Keratinocyte (primary cell): Measurements from ENCODE around the gene FBXW12. TPM values are rescaled to one million over a fixed set of nuclear protein-coding genes. Genes with fewer than 3 reads are reported as not detected.

Source experiments
- DNase-seq: peaks from one replicate; pipeline ENCODE4 v3.0.0-alpha.2; 2011; ENCODE audit warnings: low read depth, missing footprints, low spot score
- FAIRE-seq: peaks from 2 replicates; lab custom pipeline; 2011; peaks lifted over from hg19 to GRCh38; lab: Jason Lieb, UNC
- H2AFZ ChIP-seq: 2 replicates; pipeline ENCODE4 v1.6.0; 2012; ENCODE audit warnings: low read length, control low read depth, inconsistent platforms; ENCODE audit not compliant: control insufficient read depth
- H3K27ac ChIP-seq: 2 replicates; pipeline ENCODE4 v1.5.1; 2011; ENCODE audit warnings: low read length; ENCODE audit not compliant: control insufficient read depth, insufficient read depth
- H3K27me3 ChIP-seq: 3 replicates; pipeline ENCODE4 v1.6.0; 2011; ENCODE audit warnings: low read length; ENCODE audit not compliant: control insufficient read depth, insufficient read depth; ENCODE audit errors: extremely low read depth
- H3K36me3 ChIP-seq, 2 experiments: 2 replicates in 1 of 2; 3 replicates in 1 of 2; pipeline ENCODE4 v1.5.1; 2011; ENCODE audit warnings: low read length in 2 of 2, mild to moderate bottlenecking in 1 of 2; ENCODE audit not compliant: control insufficient read depth in 2 of 2, insufficient read depth in 2 of 2; ENCODE audit errors: extremely low read depth in 1 of 2
- H3K4me1 ChIP-seq: 3 replicates; pipeline ENCODE4 v1.5.1; 2011; ENCODE audit warnings: low read length; ENCODE audit not compliant: control insufficient read depth, insufficient read depth; ENCODE audit errors: extremely low read depth
- H3K4me2 ChIP-seq: 3 replicates; pipeline ENCODE4 v1.6.0; 2011; ENCODE audit warnings: low read depth, low read length; ENCODE audit not compliant: control insufficient read depth, insufficient read depth; ENCODE audit errors: extremely low read depth
- H3K4me3 ChIP-seq, 3 experiments: fragments of 200-600 bp in 1 of 3; sonication (generic) in 1 of 3; 2 replicates in 2 of 3; 3 replicates in 1 of 3; pipeline ENCODE4 v1.5.1; 2011 to 2016; ENCODE audit warnings: low read length in 3 of 3, mild to moderate bottlenecking in 3 of 3, control low read depth in 2 of 3, inconsistent platforms in 1 of 3, low read depth in 1 of 3, mixed read lengths in 1 of 3, mixed run types in 1 of 3, moderate library complexity in 1 of 3; ENCODE audit not compliant: control insufficient read depth in 2 of 3, insufficient read depth in 2 of 3; ENCODE audit errors: extremely low read depth in 1 of 3
- H3K79me2 ChIP-seq: 2 replicates; pipeline ENCODE4 v1.6.0; 2012; ENCODE audit warnings: low read length; ENCODE audit not compliant: control insufficient read depth, insufficient read depth
- H3K9ac ChIP-seq: 3 replicates; pipeline ENCODE4 v1.6.0; 2011; ENCODE audit warnings: low read length; ENCODE audit not compliant: control insufficient read depth, insufficient read depth; ENCODE audit errors: extremely low read depth
- H3K9me1 ChIP-seq: 3 replicates; pipeline ENCODE4 v1.6.0; 2011; ENCODE audit warnings: low read length; ENCODE audit not compliant: control insufficient read depth, insufficient read depth; ENCODE audit errors: extremely low read depth
- H3K9me3 ChIP-seq: 2 replicates; pipeline ENCODE4 v1.5.1; 2012; ENCODE audit warnings: low read depth, low read length; ENCODE audit not compliant: control insufficient read depth
- H4K20me1 ChIP-seq: 3 replicates; pipeline ENCODE4 v1.6.0; 2011; ENCODE audit warnings: low read length; ENCODE audit not compliant: control insufficient read depth, insufficient read depth; ENCODE audit errors: extremely low read depth
- EZH2 ChIP-seq: IDR thresholded peaks from one replicate; pipeline ENCODE4 v1.6.1; 2012; ENCODE audit warnings: inconsistent platforms, mild to moderate bottlenecking, low read length, moderate library complexity
- dilution Hi-C: fragments of 300-500 bp; cut with MboI; formaldehyde crosslinking; loops from one replicate; pipeline ENCODE4 v1.7.0; 2020; ENCODE audit warnings: low sequenced_read_pairs; ENCODE audit not compliant: extremely low pct_ligation_motif_present
- polyA plus RNA-seq, 5 experiments: library from polyadenylated mRNA; depleted of rRNA in 3 of 5; stranded (reverse) in 3 of 5; stranded (forward) in 1 of 5; unstranded in 1 of 5; fragments of >200 nt; gene quantifications; 1 replicate in 1 of 5; 2 replicates in 3 of 5; 3 replicates in 1 of 5; pipeline versions ENCODE4 v1.2.1 to v1.2.3, GENCODE V29; 2011 to 2012; ENCODE audit warnings: missing spikeins in 2 of 5, low read depth in 1 of 5, low replicate concordance in 1 of 5
- TF ChIP-seq, protein P1 (sequence below), 3 experiments: IDR thresholded peaks in 1 of 3; conservative IDR thresholded peaks in 1 of 3; optimal IDR thresholded peaks in 1 of 3; 2 replicates in 2 of 3; 3 replicates in 1 of 3; pipeline versions ENCODE3 to v1.5.1; 2011; ENCODE audit warnings: low read length in 3 of 3, mild to moderate bottlenecking in 3 of 3, moderate library complexity in 2 of 3, control low read depth in 1 of 3, inconsistent platforms in 1 of 3; ENCODE audit not compliant: insufficient read depth in 2 of 3; ENCODE audit errors: extremely low read depth in 1 of 3

Gene FBXW12
- polyA plus RNA-seq, 1 donor (not counting 4 experiments of a cell fraction or from before 2014, with no cell fraction given): not detected

DNA sequence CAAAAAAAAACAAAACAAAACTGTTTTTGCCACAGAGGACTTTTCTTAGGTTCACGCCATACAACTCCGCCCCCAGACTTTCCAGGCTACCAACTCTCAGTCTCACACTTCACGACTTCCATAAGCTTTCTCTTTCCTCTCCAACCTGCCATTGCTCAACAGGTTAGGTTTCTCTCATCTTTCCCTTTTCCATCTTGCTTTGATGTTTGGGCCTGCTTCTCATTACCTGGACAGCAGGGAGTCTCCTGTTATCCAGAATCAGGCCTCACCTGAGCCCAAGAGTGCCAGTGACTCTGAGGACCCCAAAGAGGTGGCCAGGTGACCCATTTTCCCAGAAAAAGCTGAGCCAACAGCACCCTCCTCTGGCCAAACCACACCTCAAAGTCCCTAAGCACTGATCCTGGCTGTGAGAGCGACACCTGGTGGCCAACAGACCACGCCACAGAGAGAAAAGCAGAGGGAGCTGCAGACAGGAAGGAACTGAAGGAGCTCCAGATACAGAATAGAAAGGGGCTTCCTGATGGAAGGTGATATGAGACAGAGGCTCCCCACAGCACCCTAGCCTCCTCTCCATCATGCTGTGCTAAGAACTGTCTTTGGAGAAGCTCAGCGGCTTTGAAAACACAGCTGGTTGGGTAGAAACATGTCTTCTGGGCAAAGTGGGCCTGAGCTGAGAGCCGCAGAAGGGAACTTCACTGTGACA is 63.9 kb downstream of the FBXW12 start:
- Histone ChIP-seq H3K9ac (no peak overlapping the region), H3K27me3 (no peaks in the 10 kb centered on the region), H3K27ac (peak overlapping the region; percentile 36), H3K9me3 (no peaks in the 10 kb centered on the region), H3K4me1 (peaks cover 55% of the 10 kb centered on the region), H3K4me2 (peak overlapping the region; percentile 27), H3K36me3 (peaks cover 4 to 18% of the 10 kb centered on the region in 2 experiments), H2AFZ (no peak overlapping the region), H3K4me3 (no peak overlapping the region), H3K9me1 (no peaks in the 10 kb centered on the region), H4K20me1 (no peaks in the 10 kb centered on the region), H3K79me2 (peaks cover 22% of the 10 kb centered on the region)
- dilution Hi-C loops: loop anchor here (25.0 kb wide), 1 partner anchor 174 kb away; no protein-coding TSS in a partner anchor
- FAIRE-seq (peak; percentile 94), DNase-seq (no peak)
- TF ChIP-seq EZH2: no peak
- TF ChIP-seq, protein P1, sequence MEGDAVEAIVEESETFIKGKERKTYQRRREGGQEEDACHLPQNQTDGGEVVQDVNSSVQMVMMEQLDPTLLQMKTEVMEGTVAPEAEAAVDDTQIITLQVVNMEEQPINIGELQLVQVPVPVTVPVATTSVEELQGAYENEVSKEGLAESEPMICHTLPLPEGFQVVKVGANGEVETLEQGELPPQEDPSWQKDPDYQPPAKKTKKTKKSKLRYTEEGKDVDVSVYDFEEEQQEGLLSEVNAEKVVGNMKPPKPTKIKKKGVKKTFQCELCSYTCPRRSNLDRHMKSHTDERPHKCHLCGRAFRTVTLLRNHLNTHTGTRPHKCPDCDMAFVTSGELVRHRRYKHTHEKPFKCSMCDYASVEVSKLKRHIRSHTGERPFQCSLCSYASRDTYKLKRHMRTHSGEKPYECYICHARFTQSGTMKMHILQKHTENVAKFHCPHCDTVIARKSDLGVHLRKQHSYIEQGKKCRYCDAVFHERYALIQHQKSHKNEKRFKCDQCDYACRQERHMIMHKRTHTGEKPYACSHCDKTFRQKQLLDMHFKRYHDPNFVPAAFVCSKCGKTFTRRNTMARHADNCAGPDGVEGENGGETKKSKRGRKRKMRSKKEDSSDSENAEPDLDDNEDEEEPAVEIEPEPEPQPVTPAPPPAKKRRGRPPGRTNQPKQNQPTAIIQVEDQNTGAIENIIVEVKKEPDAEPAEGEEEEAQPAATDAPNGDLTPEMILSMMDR (optimal IDR thresholded peaks at IDR 0.05 in 1 of 3, IDR thresholded peaks at IDR 0.05 in 1 of 3, conservative IDR thresholded peaks at IDR 0.05 in 1 of 3; ENCODE audit: extremely low read depth in 1 of 3, insufficient read depth in 2 of 3, low read length in 3 of 3): peak in 2 of 3 experiments; percentile 99 to 100

DNA sequence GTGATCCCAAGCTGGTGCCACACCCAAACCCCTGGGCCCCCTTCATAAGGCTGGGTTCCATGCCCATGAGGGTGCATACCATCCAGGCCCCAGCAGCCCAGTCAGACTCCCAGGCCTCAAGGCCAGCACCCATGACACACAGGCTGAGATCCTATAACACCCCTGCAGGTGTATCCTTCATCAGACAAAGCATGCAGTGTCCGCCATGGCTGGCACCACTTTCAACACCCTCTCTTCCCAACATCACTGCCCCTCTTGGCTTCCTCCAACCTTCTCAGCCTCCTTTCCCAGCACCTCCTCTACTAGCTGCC is 64.4 kb downstream of the FBXW12 start:
- peaks cover 4 to 22% of the 10 kb centered on the region in 2 experiments for H3K36me3 ChIP-seq
- no peak overlapping the region for H2AFZ ChIP-seq
- TF ChIP-seq, protein P1 (optimal IDR thresholded peaks at IDR 0.05 in 1 of 3, IDR thresholded peaks at IDR 0.05 in 1 of 3, conservative IDR thresholded peaks at IDR 0.05 in 1 of 3; ENCODE audit: extremely low read depth in 1 of 3, insufficient read depth in 2 of 3, low read length in 3 of 3): no peak
- no peak for TF ChIP-seq EZH2
- no peak overlapping the region for H3K4me2 ChIP-seq
- DNase-seq (no peak), FAIRE-seq (no peak)
- H3K79me2 ChIP-seq: peaks cover 26% of the 10 kb centered on the region
- H3K9ac ChIP-seq: no peak overlapping the region
- no peaks in the 10 kb centered on the region for H3K9me1 ChIP-seq
- no peak overlapping the region for H3K27ac ChIP-seq
- dilution Hi-C loops: loop anchor here (25.0 kb wide), 1 partner anchor 174 kb away; no protein-coding TSS in a partner anchor
- H4K20me1 ChIP-seq: no peaks in the 10 kb centered on the region
- no peak overlapping the region for H3K4me3 ChIP-seq
- H3K27me3 ChIP-seq: no peaks in the 10 kb centered on the region
- H3K9me3 ChIP-seq: no peaks in the 10 kb centered on the region
- peaks cover 52% of the 10 kb centered on the region for H3K4me1 ChIP-seq
